Progenitor cell of endocrine pancreas (in vitro differentiated cells): ENCODE results near the gene NOS2. TPM values are rescaled to one million over a fixed set of nuclear protein-coding genes. Genes with fewer than 3 reads are reported as not detected.

Experiments used
- DNase-seq: peaks from one replicate; pipeline ENCODE4 v3.0.0; 2021; ENCODE audit warnings: low spot score; ENCODE audit not compliant: unreplicated experiment
- H3K27ac Mint-ChIP-seq: 2 replicates; pipeline ENCODE4 v1.8.0; 2021; ENCODE audit warnings: mild to moderate bottlenecking, moderate library complexity, mixed read lengths
- H3K27me3 Mint-ChIP-seq: 2 replicates; pipeline ENCODE4 v1.8.0; 2021; ENCODE audit warnings: mixed read lengths
- H3K36me3 Mint-ChIP-seq: 2 replicates; pipeline ENCODE4 v1.8.0; 2022; ENCODE audit warnings: mixed read lengths; ENCODE audit not compliant: insufficient read depth
- H3K4me1 Mint-ChIP-seq: 2 replicates; pipeline ENCODE4 v1.8.0; 2021; ENCODE audit warnings: low read depth, mixed read lengths
- H3K4me3 Mint-ChIP-seq: 2 replicates; pipeline ENCODE4 v1.8.0; 2021; ENCODE audit warnings: low read depth, mild to moderate bottlenecking, moderate library complexity, mixed read lengths
- H3K9me3 Mint-ChIP-seq: 2 replicates; pipeline ENCODE4 v1.8.0; 2021; ENCODE audit warnings: low read depth, mixed read lengths
- CTCF ChIP-seq: fragments of 200-600 bp; sonication (generic); IDR thresholded peaks from one replicate; pipeline ENCODE4 v1.5.0; 2021; ENCODE audit warnings: antibody characterized with exemption, mild to moderate bottlenecking; ENCODE audit not compliant: unreplicated experiment
- total RNA-seq: library from RNA; stranded (reverse); gene quantifications from 2 replicates; pipeline ENCODE4 v1.2.1, GENCODE V29; 2021

NOS2 gene
- total RNA-seq, 1 donor from 2014 or later = 1.6 TPM

- Mint-ChIP-seq H3K27me3 (peaks cover 45% of the 10 kb centered on the region), H3K4me1 (peaks cover 7% of the 10 kb centered on the region), H3K27ac (no peak overlapping the region)
Measured at GRCh38 chr17:27802033-27802432, 1.7 kb upstream of the NOS2 start.

GRCh38 chr17:27798376-27798775, 2.0 kb downstream of the NOS2 start:
- no peak for DNase-seq
- Mint-ChIP-seq H3K4me3 (no peak overlapping the region), H3K36me3 (no peaks in the 10 kb centered on the region), H3K27ac (no peak overlapping the region), H3K4me1 (peaks cover 6% of the 10 kb centered on the region), H3K9me3 (no peaks in the 10 kb centered on the region), H3K27me3 (peaks cover 69% of the 10 kb centered on the region)
- no peak for TF ChIP-seq CTCF

More at GRCh38 chr17:27802033-27802432, 1.7 kb upstream of the NOS2 start:
- no peak overlapping the region for H3K4me3 Mint-ChIP-seq
- no peak for DNase-seq
- no peaks in the 10 kb centered on the region for H3K36me3 Mint-ChIP-seq
- no peak for TF ChIP-seq CTCF
- H3K9me3 Mint-ChIP-seq = no peaks in the 10 kb centered on the region

GRCh38 chr17:27797390-27798091, 2.8 kb downstream of the NOS2 start:
- Mint-ChIP-seq H3K4me1 (peaks cover 6% of the 10 kb centered on the region), H3K27ac (no peak overlapping the region), H3K36me3 (no peaks in the 10 kb centered on the region), H3K4me3 (no peak overlapping the region), H3K9me3 (no peaks in the 10 kb centered on the region), H3K27me3 (peaks cover 63% of the 10 kb centered on the region)
- TF ChIP-seq CTCF = no peak
- no peak for DNase-seq

GRCh38 chr17:27793906-27794569, 6.3 kb downstream of the NOS2 start:
- no peak for TF ChIP-seq CTCF
- Mint-ChIP-seq H3K27ac (no peak overlapping the region), H3K4me1 (peaks cover 6% of the 10 kb centered on the region), H3K27me3 (peaks cover 68% of the 10 kb centered on the region), H3K9me3 (no peaks in the 10 kb centered on the region), H3K36me3 (no peaks in the 10 kb centered on the region), H3K4me3 (peak overlapping the region; percentile 29)
- no peak for DNase-seq

- TF ChIP-seq CTCF = no peak
- Mint-ChIP-seq H3K4me3 (peak overlapping the region; percentile 29), H3K27ac (no peak overlapping the region), H3K27me3 (peaks cover 61% of the 10 kb centered on the region), H3K4me1 (peaks cover 6% of the 10 kb centered on the region), H3K9me3 (no peaks in the 10 kb centered on the region), H3K36me3 (no peaks in the 10 kb centered on the region)
- DNase-seq = peak; percentile 13
Measured at GRCh38 chr17:27793168-27793905, 7.0 kb downstream of the NOS2 start.
